Measurements from ENCODE around the gene ST6GALNAC4. TPM values are rescaled to one million over a fixed set of nuclear protein-coding genes. Genes with fewer than 3 reads are reported as not detected.

ST6GALNAC4 gene
- total RNA-seq, 2 donors from 2014 or later: 25.4 to 66.5 TPM

DNA sequence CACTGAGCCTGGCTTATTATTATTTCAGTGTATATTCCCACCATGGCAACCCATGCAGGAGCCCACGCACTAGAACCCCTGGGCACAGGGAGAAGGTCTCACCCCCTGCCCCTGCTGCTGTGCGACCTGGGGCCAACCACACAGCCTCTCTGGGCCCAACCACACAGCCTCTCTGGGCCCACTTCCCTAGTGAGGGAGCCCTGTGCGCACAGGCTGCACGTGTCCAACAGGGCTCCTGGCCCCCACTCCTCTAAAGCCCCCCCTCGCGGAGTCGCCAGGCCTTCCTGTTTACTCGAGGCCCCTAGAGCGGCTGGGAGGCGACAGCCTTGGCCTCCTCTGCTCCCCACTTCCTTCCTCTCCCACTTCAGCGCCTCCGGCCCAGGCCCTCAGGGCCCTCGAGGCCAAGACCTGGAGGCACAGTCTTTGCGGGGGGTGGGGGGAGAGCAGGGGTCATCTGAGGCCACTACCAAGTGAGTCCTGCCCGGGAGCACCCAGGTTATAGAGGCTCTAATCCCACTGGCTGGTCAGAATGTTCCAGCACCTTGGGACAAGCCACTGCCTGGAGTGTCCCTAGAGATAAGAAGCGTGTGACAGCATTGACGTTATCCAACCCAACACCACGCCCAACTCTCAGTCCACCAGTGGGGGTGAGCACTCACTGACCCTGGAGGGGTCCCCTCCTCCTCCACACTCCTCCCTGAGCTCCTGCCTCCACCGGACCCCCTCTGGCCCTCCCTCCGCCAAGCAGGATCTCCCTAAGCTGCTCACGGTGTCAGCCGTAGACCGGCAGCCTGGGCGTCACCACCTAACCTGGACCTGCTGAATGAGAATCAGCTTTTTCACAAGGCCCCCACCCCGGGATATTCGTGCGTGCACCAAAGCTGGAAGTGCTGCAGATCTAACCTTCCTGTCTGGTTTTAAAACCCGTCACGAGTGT is 54.5 kb downstream of the ST6GALNAC4 start:
- no peak for TF ChIP-seq CTCF (IDR thresholded peaks at IDR 0.05)
- intact Hi-C loops (cut with DNase I): no loop called here

DNA sequence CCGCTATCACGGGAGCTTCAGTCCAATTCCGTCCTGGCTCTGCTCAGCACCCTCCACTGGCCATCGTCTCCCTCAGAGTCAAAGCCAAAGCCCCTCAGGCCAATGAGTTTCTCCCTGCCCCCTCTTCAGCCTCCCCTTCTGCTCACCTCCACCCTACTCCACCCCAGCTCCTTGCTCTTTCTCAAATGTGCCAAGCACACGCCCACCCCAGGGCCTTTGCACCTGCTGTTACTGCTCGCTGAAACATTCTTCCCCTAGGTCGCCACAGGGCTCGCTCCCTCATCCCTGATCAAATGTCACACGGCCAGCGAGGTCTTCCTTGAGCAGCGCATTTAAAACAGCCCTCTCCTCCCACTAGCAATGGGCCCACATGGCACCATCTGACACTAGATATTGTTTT is 56.1 kb downstream of the ST6GALNAC4 start:
- Histone ChIP-seq H3K27ac (no peak overlapping the region), H3K9me3 (no peaks in the 10 kb centered on the region), H3K4me1 (peaks cover 8% of the 10 kb centered on the region), H3K36me3 (no peaks in the 10 kb centered on the region), H3K27me3 (no peaks in the 10 kb centered on the region), H3K9ac (ENCODE audit: low read depth in 2 of 2, low read length in 2 of 2) (no peak overlapping the region), H3K4me3 (no peak overlapping the region)
- intact Hi-C loops (cut with DNase I): no loop called here
- TF ChIP-seq CTCF (IDR thresholded peaks at IDR 0.05): no peak
- no peak for DNase-seq

More for the DNA sequence above, 54.5 kb downstream of the ST6GALNAC4 start:
- peaks cover 8% of the 10 kb centered on the region for H3K4me1 ChIP-seq
- peak overlapping the region; percentile 53 for H3K27ac ChIP-seq
- no peaks in the 10 kb centered on the region for H3K36me3 ChIP-seq
- H3K9me3 ChIP-seq: no peaks in the 10 kb centered on the region
- H3K27me3 ChIP-seq: no peaks in the 10 kb centered on the region
- H3K9ac ChIP-seq (ENCODE audit: low read depth in 2 of 2, low read length in 2 of 2): peak overlapping the region; percentile 21 to 27
- no peak overlapping the region for H3K4me3 ChIP-seq
- peak; percentile 68 for DNase-seq

- Histone ChIP-seq H3K9ac (ENCODE audit: low read depth in 2 of 2, low read length in 2 of 2) (no peak overlapping the region), H3K27me3 (no peaks in the 10 kb centered on the region), H3K4me1 (peaks cover 8% of the 10 kb centered on the region), H3K36me3 (no peaks in the 10 kb centered on the region), H3K9me3 (no peaks in the 10 kb centered on the region), H3K4me3 (no peak overlapping the region), H3K27ac (no peak overlapping the region)
- intact Hi-C loops (cut with DNase I): no loop called here
- TF ChIP-seq CTCF (IDR thresholded peaks at IDR 0.05): no peak
- DNase-seq: no peak
Observed at GRCh38 chr9:127860260-127860659, 56.6 kb downstream of the ST6GALNAC4 start.

- H3K9me3 ChIP-seq: no peaks in the 10 kb centered on the region
- H3K27me3 ChIP-seq: no peaks in the 10 kb centered on the region
- no peak overlapping the region for H3K27ac ChIP-seq
- H3K9ac ChIP-seq (ENCODE audit: low read depth in 2 of 2, low read length in 2 of 2): peak overlapping the region; percentile 50 to 55
- no peak for DNase-seq
- no peak overlapping the region for H3K4me3 ChIP-seq
- H3K4me1 ChIP-seq: peaks cover 8% of the 10 kb centered on the region
- intact Hi-C loops (cut with DNase I): no loop called here
- no peak for TF ChIP-seq CTCF (IDR thresholded peaks at IDR 0.05)
- H3K36me3 ChIP-seq: no peaks in the 10 kb centered on the region
Observed at GRCh38 chr9:127858041-127858512, 58.8 kb downstream of the ST6GALNAC4 start.

Small RNA genes lying within 50 kb of the gene (microRNA-seq; reads per million reads assigned to microRNA genes)
- gene MIR4672: not detected

Other genes starting within 250 kb of the ST6GALNAC4 start
- gene CFAP157, start 210.1 kb downstream of the ST6GALNAC4 start, total RNA-seq: under 1 TPM in 1 of 2 donors, not detected in 1; 0.12 TPM
- gene PTRH1, start 201.4 kb downstream of the ST6GALNAC4 start, total RNA-seq: 10 to 100 TPM in 1 of 2 donors, 1 to 10 TPM in 1; 8.9 to 23.8 TPM
- under 1 TPM; 0.05 to 0.07 TPM for gene TTC16, start 201.0 kb downstream of the ST6GALNAC4 start, total RNA-seq
- 10 to 100 TPM; 25.8 to 29.8 TPM for gene TOR2A, start 181.7 kb downstream of the ST6GALNAC4 start, total RNA-seq
- 1 to 10 TPM; 3.5 TPM for gene SH2D3C, start 138.4 kb downstream of the ST6GALNAC4 start, total RNA-seq
- gene CDK9, start 131.0 kb downstream of the ST6GALNAC4 start, total RNA-seq: 10 to 100 TPM; 64.0 to 77.7 TPM
- 10 to 100 TPM; 31.6 to 55.1 TPM for gene FPGS, start 114.2 kb downstream of the ST6GALNAC4 start, total RNA-seq
- gene ENG, start 62.4 kb downstream of the ST6GALNAC4 start, total RNA-seq: 10 to 100 TPM; 15.4 to 34.5 TPM
- gene AK1, start 39.4 kb downstream of the ST6GALNAC4 start, total RNA-seq: 100 to 1,000 TPM; 159 to 166 TPM
- gene ST6GALNAC6, start 17.4 kb downstream of the ST6GALNAC4 start, total RNA-seq: 100 to 1,000 TPM; 251 to 279 TPM
- under 1 TPM; 0.85 to 0.89 TPM for gene PIP5KL1, start 13.7 kb upstream of the ST6GALNAC4 start, total RNA-seq
- gene DPM2, start 20.8 kb upstream of the ST6GALNAC4 start, total RNA-seq: 10 to 100 TPM; 25.7 to 38.9 TPM
- gene EEIG1, start 63.9 kb upstream of the ST6GALNAC4 start, total RNA-seq: 10 to 100 TPM; 72.2 to 95.9 TPM
- 10 to 100 TPM; 10.8 to 11.6 TPM for gene NAIF1, start 150.3 kb upstream of the ST6GALNAC4 start, total RNA-seq
- gene SLC25A25, start 151.2 kb upstream of the ST6GALNAC4 start, total RNA-seq: 10 to 100 TPM; 12.3 to 19.7 TPM
- gene PTGES2, start 210.7 kb upstream of the ST6GALNAC4 start, total RNA-seq: 100 to 1,000 TPM in 1 of 2 donors, 10 to 100 TPM in 1; 93.7 to 142 TPM
- 100 to 1,000 TPM; 162 to 374 TPM for gene LCN2, start 232.4 kb upstream of the ST6GALNAC4 start, total RNA-seq
- 10 to 100 TPM; 47.5 to 53.0 TPM for gene BBLN, start 243.2 kb upstream of the ST6GALNAC4 start, total RNA-seq